WTC11 (cell line): ENCODE measurements around the gene SLAMF1. TPM values are rescaled to one million over a fixed set of nuclear protein-coding genes. Genes with fewer than 3 reads are reported as not detected.

Experiments used
- ATF2 ChIP-seq: sonication (generic); formaldehyde crosslinking; IDR thresholded peaks from 2 replicates; pipeline ENCODE4 v1.8.1; 2022; ENCODE audit warnings: low read depth, missing genetic modification reagents, borderline replicate concordance
- ATF3 ChIP-seq: sonication (generic); formaldehyde crosslinking; conservative IDR thresholded peaks from 2 replicates; pipeline ENCODE4 v1.8.1; 2022; ENCODE audit warnings: mild to moderate bottlenecking, missing genetic modification reagents
- CREB1 ChIP-seq: sonication (generic); formaldehyde crosslinking; IDR thresholded peaks from 2 replicates; pipeline ENCODE4 v1.8.0; 2023; ENCODE audit warnings: mild to moderate bottlenecking, missing genetic modification reagents
- ZNF219 ChIP-seq: sonication (generic); formaldehyde crosslinking; IDR thresholded peaks from 2 replicates; pipeline ENCODE4 v1.8.0; 2023; ENCODE audit warnings: missing genetic modification reagents, mild to moderate bottlenecking, borderline replicate concordance
- ZNF512 ChIP-seq: sonication (generic); formaldehyde crosslinking; IDR thresholded peaks from 2 replicates; pipeline ENCODE4 v1.8.1; 2022; ENCODE audit warnings: missing genetic modification reagents, borderline replicate concordance
- ZSCAN18 ChIP-seq: fragments of 250-450 bp; sonication (Bioruptor Pico); IDR thresholded peaks from 2 replicates; pipeline ENCODE4 v2.1.2; 2022; ENCODE audit warnings: mild to moderate bottlenecking, moderate library complexity
- total RNA-seq: library from RNA; stranded (reverse); gene quantifications from 3 replicates; pipeline ENCODE4 v1.2.3, GENCODE V29; 2021

Gene SLAMF1
- total RNA-seq, 1 experiment from 2014 or later = 0.15 TPM

GRCh38 chr1:160558660-160559380 is 88.0 kb downstream of the SLAMF1 start (continued):
- TF ChIP-seq ATF3 = no peak
- TF ChIP-seq ZNF512 (CRISPR knock-in tag) = no peak
- no peak for TF ChIP-seq CREB1
- TF ChIP-seq ATF2 (CRISPR knock-in tag) = no peak
- no peak for TF ChIP-seq ZSCAN18 (CRISPR knock-in tag)
- no peak for TF ChIP-seq ZNF219 (CRISPR knock-in tag)
- TF ChIP-seq, all 79 proteins: peak for 0

Other genes starting within 250 kb of the SLAMF1 start
- gene VANGL2, start 246.5 kb downstream of the SLAMF1 start, total RNA-seq = 68.0 to 69.7 TPM (median 68.6 TPM) in 3 replicates
- 0.18 TPM in 1 of 3 replicates, not detected in the others for gene SLAMF6, start 123.8 kb downstream of the SLAMF1 start, total RNA-seq
- 0.02 to 0.30 TPM (median 0.17 TPM) in 3 replicates for gene CD84, start 67.5 kb downstream of the SLAMF1 start, total RNA-seq
- gene CD48, start 64.8 kb upstream of the SLAMF1 start, total RNA-seq = 0.37 to 0.96 TPM (median 0.66 TPM) in 3 replicates
- gene SLAMF7, start 92.2 kb upstream of the SLAMF1 start, total RNA-seq = 0.07 to 0.15 TPM in 2 of 3 replicates, not detected in the other
- 0.18 TPM in 1 of 3 replicates, not detected in the others for gene LY9, start 149.1 kb upstream of the SLAMF1 start, total RNA-seq
- not detected in 3 replicates for gene CD244, start 215.8 kb upstream of the SLAMF1 start, total RNA-seq
- gene ITLN1, start 238.1 kb upstream of the SLAMF1 start, total RNA-seq = not detected in 3 replicates